Renal pelvis (tissue), 4 donors: ENCODE results near the gene PLAAT1. TPM values are rescaled to one million over a fixed set of nuclear protein-coding genes. Genes with fewer than 3 reads are reported as not detected.
A peak's percentile ranks its signal among the peaks of the same experiment; 100 is the strongest.

ENCODE experiments used
- DNase-seq: peaks from one replicate; pipeline ENCODE4 v3.0.0-alpha.2; 2013
- polyA plus RNA-seq, 3 donors: library from polyadenylated mRNA; unstranded; fragments of 120-200 nt; gene quantifications; one replicate each; pipeline ENCODE4 v1.2.1, GENCODE V29; 2013; ENCODE audit not compliant: insufficient read length in 3 of 3

PLAAT1 gene
- polyA plus RNA-seq, 3 donors, result 2.6 to 3.6 (median 3.0) TPM

GRCh38 chr3:193248848-193249468, 7.9 kb downstream of the PLAAT1 start:
- no peak for DNase-seq

GRCh38 chr3:193250492-193250891, 9.5 kb downstream of the PLAAT1 start:
- DNase-seq, result no peak

- DNase-seq, result no peak
These were observed 13.1 kb downstream of the PLAAT1 start for GRCh38 chr3:193253986-193254660.

GRCh38 chr3:193261970-193262369, 20.9 kb downstream of the PLAAT1 start:
- DNase-seq, result no peak

- no peak for DNase-seq
These were observed 21.7 kb downstream of the PLAAT1 start for GRCh38 chr3:193262707-193263106.

- DNase-seq, result no peak
These were observed 28.5 kb downstream of the PLAAT1 start for GRCh38 chr3:193269343-193270028.

GRCh38 chr3:193270451-193270850, 29.4 kb downstream of the PLAAT1 start:
- no peak for DNase-seq

- no peak for DNase-seq
These were observed 30.2 kb downstream of the PLAAT1 start for GRCh38 chr3:193271101-193271840.

GRCh38 chr3:193292386-193292785, 51.4 kb downstream of the PLAAT1 start:
- no peak for DNase-seq

- no peak for DNase-seq
These were observed 55.0 kb downstream of the PLAAT1 start for GRCh38 chr3:193295985-193296384.

GRCh38 chr3:193297421-193297820, 56.4 kb downstream of the PLAAT1 start:
- DNase-seq, result no peak

GRCh38 chr3:193301433-193301832, 60.4 kb downstream of the PLAAT1 start:
- DNase-seq, result no peak

GRCh38 chr3:193305356-193305755, 64.3 kb downstream of the PLAAT1 start:
- no peak for DNase-seq

GRCh38 chr3:193310914-193311723, 70.1 kb downstream of the PLAAT1 start:
- peak; percentile 62 for DNase-seq

- DNase-seq, result no peak
These were observed 72.3 kb downstream of the PLAAT1 start for GRCh38 chr3:193313061-193313958.

- no peak for DNase-seq
These were observed 73.1 kb downstream of the PLAAT1 start for GRCh38 chr3:193314161-193314560.

- peak; percentile 44 for DNase-seq
These were observed 76.8 kb downstream of the PLAAT1 start for GRCh38 chr3:193317682-193318300.
